ENCODE data around the gene OPTN.
"Not testable (repeated sequence)": the region's sequence is repeated elsewhere in the genome, so short reads cannot be mapped to it uniquely, and the experiment has no call there.

The OPTN gene

DNA sequence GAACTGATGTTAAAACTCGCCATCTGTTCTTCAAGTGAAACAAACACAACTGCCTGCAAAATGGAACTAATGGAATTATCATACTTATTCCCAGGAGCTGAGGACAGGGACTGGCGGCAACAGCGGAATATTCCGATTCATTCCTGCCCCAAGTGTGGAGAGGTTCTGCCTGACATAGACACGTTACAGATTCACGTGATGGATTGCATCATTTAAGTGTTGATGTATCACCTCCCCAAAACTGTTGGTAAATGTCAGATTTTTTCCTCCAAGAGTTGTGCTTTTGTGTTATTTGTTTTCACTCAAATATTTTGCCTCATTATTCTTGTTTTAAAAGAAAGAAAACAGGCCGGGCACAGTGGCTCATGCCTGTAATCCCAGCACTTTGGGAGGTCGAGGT lies 36.7 kb downstream of the OPTN start:
- no peak for DNase-seq

DNA sequence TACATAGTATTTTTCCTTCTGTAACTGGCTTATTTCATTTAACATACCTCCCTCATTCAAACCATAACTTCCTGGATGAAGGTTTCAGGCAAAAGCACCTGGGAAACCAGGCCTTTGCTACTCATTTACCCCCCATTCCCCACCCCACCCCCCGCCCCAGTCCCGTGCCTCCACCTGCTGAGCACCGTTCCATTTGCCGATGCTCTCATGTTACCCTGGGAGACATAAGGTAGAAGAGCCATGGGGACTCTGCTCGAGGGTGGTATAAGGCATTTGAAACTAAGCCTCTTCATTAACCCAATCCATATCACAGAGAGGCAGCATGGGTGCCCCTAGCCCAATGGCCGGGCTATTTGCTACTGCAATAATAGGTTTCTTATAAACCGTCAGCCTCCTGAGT lies 39.2 kb downstream of the OPTN start:
- no peak for DNase-seq

DNA sequence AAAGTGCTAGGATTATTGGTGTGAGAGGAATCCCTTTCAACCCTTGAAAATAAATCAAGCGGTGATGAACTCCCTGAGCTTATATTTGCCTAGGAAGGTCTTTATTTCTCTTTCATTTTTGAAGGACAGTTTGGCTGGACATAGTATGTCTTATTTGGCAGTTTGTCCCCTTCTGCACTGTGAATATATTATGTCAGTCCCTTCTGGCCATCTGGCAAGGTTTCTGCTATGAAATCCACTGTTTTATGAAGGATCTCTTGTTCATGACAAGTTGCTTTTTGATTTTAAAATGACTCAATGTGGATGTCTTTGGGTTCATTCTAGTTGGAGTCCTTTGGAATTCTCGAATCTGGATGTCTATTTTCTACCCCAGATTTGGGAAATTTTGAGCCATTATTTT lies 39.7 kb downstream of the OPTN start:
- DNase-seq = no peak

GRCh38 chr10:13140627-13141190 lies 40.7 kb downstream of the OPTN start:
- no peak for DNase-seq

GRCh38 chr10:13143766-13144165 lies 43.8 kb downstream of the OPTN start:
- DNase-seq = no peak

DNA sequence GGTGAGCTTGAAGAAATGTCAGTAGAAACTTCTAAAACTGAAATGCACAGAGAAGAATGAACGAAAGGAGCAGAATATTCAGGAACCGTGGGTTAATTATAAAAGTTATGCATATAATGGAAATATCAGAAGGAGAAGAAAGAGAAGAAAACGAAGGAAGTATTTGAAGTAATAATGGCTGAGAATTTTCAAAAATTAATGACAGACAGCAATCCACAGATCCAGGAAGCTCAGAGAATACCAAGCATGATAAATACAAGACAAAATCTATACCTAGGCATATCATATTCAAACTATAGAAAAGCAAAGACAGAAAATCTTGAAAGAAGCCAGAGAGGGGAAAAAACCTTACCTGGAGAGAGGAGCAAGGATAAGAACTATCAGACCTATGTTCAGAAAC lies 44.9 kb downstream of the OPTN start:
- DNase-seq = no peak

GRCh38 chr10:13146379-13146778 lies 46.4 kb downstream of the OPTN start:
- DNase-seq = no peak

DNA sequence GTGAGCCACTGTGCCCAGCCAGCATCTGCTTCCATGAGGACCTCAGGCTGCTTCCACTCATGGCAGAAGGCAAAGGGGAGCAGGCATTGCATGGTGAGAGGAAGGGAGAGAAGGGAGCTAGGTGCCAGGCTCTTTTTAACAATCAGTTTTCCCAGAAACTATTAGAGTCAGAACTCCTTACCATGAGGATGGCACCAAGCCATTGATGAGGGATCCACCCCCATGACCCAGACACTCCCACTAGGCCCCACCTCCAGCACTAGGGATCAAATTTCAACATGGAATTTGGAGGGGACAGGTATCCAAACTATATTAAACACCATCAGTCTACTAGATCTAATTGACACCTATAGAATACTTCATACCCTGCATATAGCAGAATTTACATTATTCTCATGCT lies 47.2 kb downstream of the OPTN start:
- DNase-seq = no peak

- DNase-seq = no peak
These were observed 52.3 kb downstream of the OPTN start for GRCh38 chr10:13152296-13152695.

GRCh38 chr10:13155860-13156259 lies 55.9 kb downstream of the OPTN start:
- DNase-seq = not testable (repeated sequence)

GRCh38 chr10:13158401-13158800 lies 58.4 kb downstream of the OPTN start:
- DNase-seq = peak; percentile 15

- DNase-seq = peak; percentile 95
These were observed 61.2 kb downstream of the OPTN start, which contains the start of gene MCM10 for GRCh38 chr10:13160934-13161856. TSS of gene MCM10 (plus strand) at chr10:13161558. CDS start at chr10:13164203, 2,645 bp downstream.

- peak; percentile 2 for DNase-seq
These were observed 61.9 kb downstream of the OPTN start for GRCh38 chr10:13161857-13162271.

DNA sequence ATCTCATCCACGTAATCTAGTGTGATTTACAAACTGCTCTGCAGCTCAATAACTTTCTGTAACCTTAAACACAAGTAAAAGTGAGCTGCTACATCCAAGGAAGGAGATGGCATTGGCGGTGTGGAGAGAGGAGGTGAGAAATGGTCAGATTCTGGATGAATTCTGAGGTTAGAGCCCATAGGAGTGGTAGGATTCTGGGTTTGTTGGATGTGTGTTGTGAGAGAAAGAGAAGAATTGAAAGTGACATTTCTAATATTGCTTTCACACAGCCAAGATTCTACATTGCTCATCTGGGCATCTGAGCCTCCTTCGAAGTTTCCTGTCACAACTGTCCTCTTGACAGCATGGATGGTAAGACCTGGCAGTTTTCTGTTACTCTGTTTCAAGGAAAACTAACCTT lies 63.9 kb downstream of the OPTN start:
- no peak for DNase-seq

DNA sequence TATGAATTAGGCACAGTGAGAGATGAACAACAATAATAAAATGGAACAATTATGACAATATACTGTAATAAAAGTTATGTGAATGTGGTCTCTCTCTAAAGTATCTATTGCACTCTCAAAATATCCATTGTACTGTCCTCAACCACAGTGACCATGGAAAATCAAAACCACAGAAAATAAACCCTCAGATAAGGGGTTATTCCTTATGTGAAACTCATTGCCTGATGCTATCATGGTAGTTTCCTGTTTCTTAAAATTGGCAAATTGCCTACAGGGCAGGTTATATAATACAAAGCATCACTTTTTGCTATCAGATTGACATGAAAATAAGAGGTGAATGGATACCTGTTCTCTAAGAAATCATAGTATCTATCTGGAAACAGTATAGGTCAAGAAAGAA lies 65.2 kb downstream of the OPTN start:
- no peak for DNase-seq

DNA sequence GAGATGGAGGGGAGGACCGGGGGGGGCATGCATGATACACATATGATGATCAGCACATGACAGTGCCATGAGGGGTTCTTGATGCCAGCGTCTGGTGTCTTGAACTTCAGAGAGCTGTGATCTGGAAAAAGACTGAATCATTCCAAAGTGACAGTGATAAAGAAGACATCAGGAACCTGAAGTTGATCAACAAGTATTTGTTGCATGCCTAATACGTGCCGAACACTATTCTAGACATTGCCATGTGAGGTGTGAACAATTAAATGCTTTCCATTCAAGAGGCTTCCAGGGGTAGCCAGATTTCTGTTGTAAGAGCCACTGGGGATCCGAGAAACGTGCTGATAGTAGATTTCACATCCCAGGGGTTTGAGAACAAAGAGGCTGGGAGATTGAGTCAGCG lies 67.6 kb downstream of the OPTN start:
- no peak for DNase-seq

GRCh38 chr10:13168781-13169180 lies 68.8 kb downstream of the OPTN start:
- DNase-seq = no peak

- DNase-seq = no peak
These were observed 73.7 kb downstream of the OPTN start for GRCh38 chr10:13173616-13174015.

DNA sequence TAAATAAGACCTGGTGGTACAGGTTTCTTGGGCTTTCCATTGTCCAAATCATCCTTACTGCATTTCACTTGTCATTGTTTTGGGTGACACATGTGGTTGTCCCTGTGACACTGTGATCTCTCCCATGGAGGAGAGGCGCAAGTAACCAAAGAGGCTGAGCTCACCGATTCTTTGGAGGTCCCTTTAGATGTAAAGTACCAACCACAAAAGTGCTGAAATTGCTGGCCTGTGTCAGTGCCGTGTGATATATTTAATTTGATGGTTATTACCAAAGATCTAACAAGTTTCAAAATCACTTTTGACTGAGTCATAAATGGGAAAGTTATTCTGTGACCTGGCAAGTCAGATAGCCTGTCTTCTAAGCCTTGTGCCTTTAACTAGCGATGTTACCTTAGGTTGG lies 80.8 kb downstream of the OPTN start:
- DNase-seq = no peak

- no peak for DNase-seq
These were observed 82.5 kb downstream of the OPTN start for GRCh38 chr10:13182424-13182823.

DNA sequence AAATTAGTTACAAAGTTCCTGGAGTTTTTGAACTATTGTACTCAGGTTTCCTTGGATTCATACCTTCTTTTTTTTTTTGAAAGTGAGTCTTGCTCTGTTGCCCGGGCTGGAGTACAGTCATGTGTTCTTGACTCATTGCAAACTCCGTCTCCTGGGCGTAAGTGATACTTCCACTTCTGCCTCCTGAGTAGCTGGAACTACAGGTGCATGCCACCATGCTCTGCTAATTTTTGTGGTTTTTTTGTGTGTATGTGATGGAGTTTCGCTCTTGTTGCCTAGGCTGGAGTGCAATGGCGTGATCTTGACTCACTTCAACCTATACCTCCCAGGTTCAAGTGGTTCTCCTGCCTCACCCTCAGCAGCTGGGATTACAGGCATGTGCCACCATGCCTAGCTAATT lies 83.7 kb downstream of the OPTN start:
- DNase-seq = no peak

DNA sequence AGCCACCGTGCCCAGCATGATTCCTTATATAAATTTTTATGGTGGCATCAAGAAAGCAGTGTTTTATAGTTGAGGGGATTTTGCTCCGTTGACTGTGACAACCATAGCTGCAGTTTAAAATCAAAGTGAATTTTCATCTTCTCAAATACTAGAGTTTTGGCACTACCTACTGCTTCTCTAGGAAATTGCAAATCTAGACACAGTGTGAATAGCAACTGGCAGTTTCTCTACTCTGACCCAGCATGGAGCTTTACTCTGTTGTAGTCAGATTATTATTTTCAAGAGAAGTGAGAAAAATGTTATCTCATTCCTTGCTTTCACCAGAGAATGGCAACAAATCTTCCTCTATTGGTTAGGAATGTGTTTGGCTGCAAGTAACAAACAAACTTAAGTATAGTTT lies 84.3 kb downstream of the OPTN start:
- DNase-seq = no peak

DNA sequence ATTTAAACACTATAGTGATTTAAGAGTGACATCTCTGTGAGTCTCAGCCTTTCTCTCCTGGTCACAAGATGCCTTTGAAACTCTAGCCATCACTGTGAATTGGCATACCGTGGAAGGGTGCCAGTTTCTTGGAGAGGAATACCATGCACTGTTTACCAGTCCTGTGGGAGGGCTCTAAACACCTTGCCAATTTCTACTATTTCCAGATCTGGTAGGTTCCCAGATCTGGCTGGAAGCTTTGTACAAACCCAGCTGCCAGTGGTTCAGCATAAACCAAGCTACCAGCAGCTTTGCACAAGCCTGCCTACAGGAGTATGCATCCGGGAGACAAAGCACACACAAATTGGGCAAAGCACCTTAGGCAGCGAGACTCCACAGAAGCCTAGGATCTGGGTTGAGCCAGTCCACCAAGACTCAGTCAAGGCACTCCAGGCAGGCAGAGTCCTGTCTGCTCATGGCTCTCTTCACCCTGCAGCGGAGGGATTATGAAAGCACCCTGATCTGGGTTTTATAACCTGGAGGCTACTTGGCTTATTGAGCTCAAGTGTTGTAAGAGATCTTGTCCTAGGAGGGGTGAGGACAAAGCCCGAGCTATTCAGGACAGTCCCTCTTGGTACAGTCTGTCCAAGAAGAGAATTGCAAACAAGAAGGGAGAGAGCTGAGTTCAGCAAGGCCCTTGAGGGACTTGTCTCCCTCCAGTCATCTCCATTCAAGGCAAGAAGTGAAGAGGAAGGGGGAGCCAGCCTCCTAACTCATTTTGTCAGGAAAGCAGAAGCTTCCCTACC lies 85.0 kb downstream of the OPTN start:
- DNase-seq = no peak

DNA sequence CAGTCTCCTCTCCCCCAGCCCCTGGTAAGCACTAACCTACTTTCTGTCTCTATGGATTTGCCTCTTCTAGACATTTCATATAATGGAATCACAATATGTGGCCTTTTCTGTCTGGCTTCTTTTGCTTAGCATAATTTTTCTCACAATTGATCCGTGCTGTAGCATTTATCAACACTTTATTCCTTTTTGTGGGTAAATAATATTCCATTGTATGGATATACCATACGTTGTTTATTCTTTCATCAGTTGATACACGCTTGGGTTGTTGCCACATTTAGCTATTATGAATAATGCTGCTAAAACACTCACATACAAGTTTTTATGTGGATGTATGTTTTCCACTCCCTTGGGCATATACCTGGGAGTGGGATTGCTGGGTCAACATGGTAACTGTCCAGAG lies 87.2 kb downstream of the OPTN start:
- no peak for DNase-seq

All from stimulated activated CD4-positive, alpha-beta T cell treated with anti-CD3 and anti-CD28 coated beads, Interleukin-12 subunit alpha, Interleukin-12 subunit beta, amount 100 ng/mL, for 4 hours (primary cell).